IMR-90 (cell line): ENCODE results near the gene TLK2.
"Not testable (repeated sequence)": the region's sequence is repeated elsewhere in the genome, so short reads cannot be mapped to it uniquely, and the experiment has no call there.

Experiments
- CEBPB ChIP-seq: IDR thresholded peaks from 2 replicates; pipeline ENCODE4 v1.6.1; 2012; ENCODE audit warnings: low read depth, low read length, improper control_type of control experiment
- CHD1 ChIP-seq: IDR thresholded peaks from 2 replicates; pipeline ENCODE4 v1.6.1; 2012; ENCODE audit warnings: low read depth, low read length, improper control_type of control experiment
- MAFK ChIP-seq: IDR thresholded peaks from 2 replicates; pipeline ENCODE4 v1.6.1; 2012; ENCODE audit warnings: low read depth, low read length, improper control_type of control experiment
- POLR2A ChIP-seq: IDR thresholded peaks from 2 replicates; pipeline ENCODE4 v1.6.1; 2012; ENCODE audit warnings: mild to moderate bottlenecking, low read depth, low read length
- RAD21 ChIP-seq: IDR thresholded peaks from 2 replicates; pipeline ENCODE4 v1.6.1; 2012; ENCODE audit warnings: low read length, improper control_type of control experiment
- RCOR1 ChIP-seq: IDR thresholded peaks from 2 replicates; pipeline ENCODE4 v1.6.1; 2012; ENCODE audit warnings: mild to moderate bottlenecking, low read length, improper control_type of control experiment; ENCODE audit not compliant: insufficient replicate concordance
- RFX5 ChIP-seq: IDR thresholded peaks from 2 replicates; pipeline ENCODE4 v1.8.0; 2012; ENCODE audit warnings: low read depth, mild to moderate bottlenecking, low read length, moderate library complexity
- SMC3 ChIP-seq: fragments of 150-350 bp; IDR thresholded peaks from 2 replicates; pipeline ENCODE4 v1.6.1; 2016; ENCODE audit warnings: low read depth, mild to moderate bottlenecking, antibody characterized with exemption, low read length, moderate library complexity
- TF ChIP-seq, protein P1 (sequence below): conservative IDR thresholded peaks from 2 replicates; pipeline ENCODE4 v1.5.1; 2012; ENCODE audit warnings: mild to moderate bottlenecking, low read depth, low read length, improper control_type of control experiment

DNA sequence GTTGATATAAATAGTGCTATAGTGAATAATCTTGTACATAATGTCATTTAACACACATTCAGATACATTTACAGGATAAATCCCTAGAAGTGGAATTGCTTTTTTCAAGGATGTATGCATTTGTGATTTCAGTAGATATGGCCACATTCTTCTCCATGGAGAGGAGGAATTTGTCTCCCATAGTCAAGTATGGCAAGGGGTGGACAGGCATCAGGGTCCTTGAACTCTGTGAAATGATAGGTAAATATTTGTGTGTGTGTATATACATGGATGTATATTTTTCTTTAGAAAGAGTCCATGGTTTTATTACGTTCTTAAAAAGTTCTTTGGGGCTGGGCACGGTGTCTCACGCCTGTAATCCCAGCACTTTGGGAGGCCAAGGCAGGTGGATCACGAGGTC lies 17.7 kb downstream of the TLK2 start:
- not testable (repeated sequence) for TF ChIP-seq POLR2A, RCOR1, RFX5, MAFK, CEBPB, SMC3, CHD1, RAD21
- TF ChIP-seq, protein P1, sequence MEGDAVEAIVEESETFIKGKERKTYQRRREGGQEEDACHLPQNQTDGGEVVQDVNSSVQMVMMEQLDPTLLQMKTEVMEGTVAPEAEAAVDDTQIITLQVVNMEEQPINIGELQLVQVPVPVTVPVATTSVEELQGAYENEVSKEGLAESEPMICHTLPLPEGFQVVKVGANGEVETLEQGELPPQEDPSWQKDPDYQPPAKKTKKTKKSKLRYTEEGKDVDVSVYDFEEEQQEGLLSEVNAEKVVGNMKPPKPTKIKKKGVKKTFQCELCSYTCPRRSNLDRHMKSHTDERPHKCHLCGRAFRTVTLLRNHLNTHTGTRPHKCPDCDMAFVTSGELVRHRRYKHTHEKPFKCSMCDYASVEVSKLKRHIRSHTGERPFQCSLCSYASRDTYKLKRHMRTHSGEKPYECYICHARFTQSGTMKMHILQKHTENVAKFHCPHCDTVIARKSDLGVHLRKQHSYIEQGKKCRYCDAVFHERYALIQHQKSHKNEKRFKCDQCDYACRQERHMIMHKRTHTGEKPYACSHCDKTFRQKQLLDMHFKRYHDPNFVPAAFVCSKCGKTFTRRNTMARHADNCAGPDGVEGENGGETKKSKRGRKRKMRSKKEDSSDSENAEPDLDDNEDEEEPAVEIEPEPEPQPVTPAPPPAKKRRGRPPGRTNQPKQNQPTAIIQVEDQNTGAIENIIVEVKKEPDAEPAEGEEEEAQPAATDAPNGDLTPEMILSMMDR, result not testable (repeated sequence)
